Activated T-cell treated with anti-CD3 and anti-CD28 coated beads, Interleukin-2, amount 50 U/mL, for 72 hours (primary cell): Measurements from ENCODE around the gene SACS. TPM values are rescaled to one million over a fixed set of nuclear protein-coding genes. Genes with fewer than 3 reads are reported as not detected.

Experiments
- ATAC-seq, 2 donors: fragments of 150-1000 bp; cut with Tn5 transposase; replicated peaks in 1 of 2; 2 replicates each; pipeline ENCODE4 v1.10.0; 2021; ENCODE audit warnings: moderate library complexity in 2 of 2, mild to moderate bottlenecking in 1 of 2
- DNase-seq, 2 donors: peaks; one replicate each; pipeline ENCODE4 v3.0.0; 2021 to 2022; ENCODE audit warnings: mixed read lengths in 1 of 2
- H3K27ac Mint-ChIP-seq: one replicate; pipeline ENCODE4 v1.8.0; 2022; ENCODE audit warnings: mild to moderate bottlenecking, moderate library complexity, mixed read lengths
- H3K27me3 Mint-ChIP-seq: one replicate; pipeline ENCODE4 v1.8.0; 2022; ENCODE audit warnings: low read depth, mixed read lengths
- H3K36me3 Mint-ChIP-seq, 2 donors: one replicate each; pipeline ENCODE4 v1.8.0; 2022; ENCODE audit warnings: mixed read lengths in 2 of 2, mild to moderate bottlenecking in 1 of 2; ENCODE audit not compliant: insufficient read depth in 2 of 2
- H3K4me1 Mint-ChIP-seq: one replicate; pipeline ENCODE4 v1.8.0; 2022; ENCODE audit warnings: low read depth, mixed read lengths
- H3K4me3 Mint-ChIP-seq, 2 donors: one replicate each; pipeline ENCODE4 v1.8.0; 2022; ENCODE audit warnings: mild to moderate bottlenecking in 2 of 2, mixed read lengths in 2 of 2, moderate library complexity in 2 of 2
- H3K9me3 Mint-ChIP-seq, 2 donors: one replicate each; pipeline ENCODE4 v1.8.0; 2022; ENCODE audit warnings: mixed read lengths in 2 of 2
- total RNA-seq, 2 donors: library from RNA; stranded (reverse); gene quantifications; one replicate each; pipeline ENCODE4 v1.2.3, GENCODE V29; 2022

SACS gene
- total RNA-seq, 2 donors from 2014 or later = 29.1 to 31.1 TPM

- Mint-ChIP-seq H3K4me3 (no peak overlapping the region), H3K9me3 (no peaks in the 10 kb centered on the region), H3K4me1 (peaks cover 5% of the 10 kb centered on the region), H3K27me3 (no peaks in the 10 kb centered on the region), H3K36me3 (peaks cover 10 to 26% of the 10 kb centered on the region in 2 donors), H3K27ac (peak overlapping the region; percentile 79)
- DNase-seq (no peak), ATAC-seq (no peak)
Observed at GRCh38 chr13:23357349-23357748, 76.2 kb downstream of the SACS start.

GRCh38 chr13:23356368-23356767, 77.1 kb downstream of the SACS start:
- H3K27ac Mint-ChIP-seq = no peak overlapping the region
- no peak overlapping the region for H3K4me3 Mint-ChIP-seq
- H3K4me1 Mint-ChIP-seq = peaks cover 9% of the 10 kb centered on the region
- no peaks in the 10 kb centered on the region for H3K27me3 Mint-ChIP-seq
- DNase-seq = no peak
- ATAC-seq = no peak
- H3K9me3 Mint-ChIP-seq = no peaks in the 10 kb centered on the region
- peaks cover 12 to 32% of the 10 kb centered on the region in 2 donors for H3K36me3 Mint-ChIP-seq

GRCh38 chr13:23354520-23354919, 79.0 kb downstream of the SACS start:
- Mint-ChIP-seq H3K4me3 (no peak overlapping the region), H3K36me3 (peaks cover 19 to 43% of the 10 kb centered on the region in 2 donors), H3K4me1 (peaks cover 9% of the 10 kb centered on the region), H3K9me3 (peaks cover 0 to 1% of the 10 kb centered on the region in 2 donors), H3K27ac (no peak overlapping the region), H3K27me3 (no peaks in the 10 kb centered on the region)
- no peak for ATAC-seq
- DNase-seq = no peak

GRCh38 chr13:23352161-23352560, 81.3 kb downstream of the SACS start:
- H3K4me3 Mint-ChIP-seq = no peak overlapping the region
- no peak for ATAC-seq
- no peak for DNase-seq
- H3K4me1 Mint-ChIP-seq = peaks cover 9% of the 10 kb centered on the region
- peaks cover 0 to 1% of the 10 kb centered on the region in 2 donors for H3K9me3 Mint-ChIP-seq
- peak overlapping the region; percentile 61 for H3K27ac Mint-ChIP-seq
- H3K36me3 Mint-ChIP-seq = peaks cover 32 to 56% of the 10 kb centered on the region in 2 donors
- H3K27me3 Mint-ChIP-seq = no peaks in the 10 kb centered on the region

GRCh38 chr13:23350009-23350408, 83.5 kb downstream of the SACS start:
- no peak overlapping the region for H3K27ac Mint-ChIP-seq
- DNase-seq (no peak), ATAC-seq (no peak)
- H3K4me1 Mint-ChIP-seq = peaks cover 9% of the 10 kb centered on the region
- peaks cover 0 to 1% of the 10 kb centered on the region in 2 donors for H3K9me3 Mint-ChIP-seq
- H3K36me3 Mint-ChIP-seq = peaks cover 40 to 66% of the 10 kb centered on the region in 2 donors
- no peak overlapping the region for H3K4me3 Mint-ChIP-seq
- H3K27me3 Mint-ChIP-seq = no peaks in the 10 kb centered on the region

- Mint-ChIP-seq H3K9me3 (peaks cover 0 to 1% of the 10 kb centered on the region in 2 donors), H3K27ac (peak overlapping the region; percentile 41)
Observed at GRCh38 chr13:23349161-23349897, 84.2 kb downstream of the SACS start.

GRCh38 chr13:23348262-23349127, 85.0 kb downstream of the SACS start:
- no peak overlapping the region for H3K4me3 Mint-ChIP-seq
- peaks cover 40 to 74% of the 10 kb centered on the region in 2 donors for H3K36me3 Mint-ChIP-seq
- ATAC-seq (no peak), DNase-seq (no peak)
- peaks cover 0 to 1% of the 10 kb centered on the region in 2 donors for H3K9me3 Mint-ChIP-seq
- no peak overlapping the region for H3K27ac Mint-ChIP-seq
- peaks cover 9% of the 10 kb centered on the region for H3K4me1 Mint-ChIP-seq
- H3K27me3 Mint-ChIP-seq = no peaks in the 10 kb centered on the region

More at GRCh38 chr13:23349161-23349897, 84.2 kb downstream of the SACS start:
- Mint-ChIP-seq H3K36me3 (peaks cover 40 to 71% of the 10 kb centered on the region in 2 donors), H3K4me3 (no peak overlapping the region), H3K4me1 (peaks cover 9% of the 10 kb centered on the region), H3K27me3 (no peaks in the 10 kb centered on the region)
- DNase-seq = no peak
- no peak for ATAC-seq

- Mint-ChIP-seq H3K27ac (peak overlapping the region; percentile 24), H3K36me3 (peaks cover 32 to 73% of the 10 kb centered on the region in 2 donors), H3K4me1 (peaks cover 4% of the 10 kb centered on the region), H3K4me3 (no peak overlapping the region), H3K27me3 (no peaks in the 10 kb centered on the region), H3K9me3 (peaks cover 0 to 1% of the 10 kb centered on the region in 2 donors)
- no peak for ATAC-seq
- DNase-seq = no peak
Observed at GRCh38 chr13:23347601-23348000, 85.9 kb downstream of the SACS start.

GRCh38 chr13:23344931-23345595, 88.4 kb downstream of the SACS start:
- H3K27me3 Mint-ChIP-seq = no peaks in the 10 kb centered on the region
- H3K4me1 Mint-ChIP-seq = no peaks in the 10 kb centered on the region
- DNase-seq = no peak
- no peak for ATAC-seq
- no peaks in the 10 kb centered on the region for H3K9me3 Mint-ChIP-seq
- peaks cover 27 to 66% of the 10 kb centered on the region in 2 donors for H3K36me3 Mint-ChIP-seq
- no peak overlapping the region for H3K4me3 Mint-ChIP-seq
- no peak overlapping the region for H3K27ac Mint-ChIP-seq

- Mint-ChIP-seq H3K9me3 (peaks cover 10 to 24% of the 10 kb centered on the region in 2 donors), H3K27ac (no peak overlapping the region), H3K27me3 (no peaks in the 10 kb centered on the region), H3K4me3 (no peak overlapping the region), H3K36me3 (peaks cover 15 to 58% of the 10 kb centered on the region in 2 donors), H3K4me1 (no peaks in the 10 kb centered on the region)
- DNase-seq (no peak), ATAC-seq (no peak)
Observed at GRCh38 chr13:23339225-23339624, 94.3 kb downstream of the SACS start.

GRCh38 chr13:23330356-23330755, 103.1 kb downstream of the SACS start:
- Mint-ChIP-seq H3K9me3 (peaks cover 16% of the 10 kb centered on the region in 2 donors), H3K36me3 (peaks cover 8 to 32% of the 10 kb centered on the region in 2 donors), H3K4me1 (no peaks in the 10 kb centered on the region), H3K4me3 (no peak overlapping the region), H3K27me3 (no peaks in the 10 kb centered on the region), H3K27ac (no peak overlapping the region)
- ATAC-seq (no peak), DNase-seq (no peak)

GRCh38 chr13:23325191-23325590, 108.3 kb downstream of the SACS start:
- H3K27ac Mint-ChIP-seq = no peak overlapping the region
- peaks cover 15% of the 10 kb centered on the region for H3K4me1 Mint-ChIP-seq
- DNase-seq = no peak
- peaks cover 0 to 2% of the 10 kb centered on the region in 2 donors for H3K36me3 Mint-ChIP-seq
- H3K9me3 Mint-ChIP-seq = no peaks in the 10 kb centered on the region
- H3K4me3 Mint-ChIP-seq = no peak overlapping the region
- H3K27me3 Mint-ChIP-seq = peaks cover 9% of the 10 kb centered on the region
- peak; percentile 22 to 36 for ATAC-seq
